ENCODE measurements around the gene SMG7.

Gene SMG7

DNA sequence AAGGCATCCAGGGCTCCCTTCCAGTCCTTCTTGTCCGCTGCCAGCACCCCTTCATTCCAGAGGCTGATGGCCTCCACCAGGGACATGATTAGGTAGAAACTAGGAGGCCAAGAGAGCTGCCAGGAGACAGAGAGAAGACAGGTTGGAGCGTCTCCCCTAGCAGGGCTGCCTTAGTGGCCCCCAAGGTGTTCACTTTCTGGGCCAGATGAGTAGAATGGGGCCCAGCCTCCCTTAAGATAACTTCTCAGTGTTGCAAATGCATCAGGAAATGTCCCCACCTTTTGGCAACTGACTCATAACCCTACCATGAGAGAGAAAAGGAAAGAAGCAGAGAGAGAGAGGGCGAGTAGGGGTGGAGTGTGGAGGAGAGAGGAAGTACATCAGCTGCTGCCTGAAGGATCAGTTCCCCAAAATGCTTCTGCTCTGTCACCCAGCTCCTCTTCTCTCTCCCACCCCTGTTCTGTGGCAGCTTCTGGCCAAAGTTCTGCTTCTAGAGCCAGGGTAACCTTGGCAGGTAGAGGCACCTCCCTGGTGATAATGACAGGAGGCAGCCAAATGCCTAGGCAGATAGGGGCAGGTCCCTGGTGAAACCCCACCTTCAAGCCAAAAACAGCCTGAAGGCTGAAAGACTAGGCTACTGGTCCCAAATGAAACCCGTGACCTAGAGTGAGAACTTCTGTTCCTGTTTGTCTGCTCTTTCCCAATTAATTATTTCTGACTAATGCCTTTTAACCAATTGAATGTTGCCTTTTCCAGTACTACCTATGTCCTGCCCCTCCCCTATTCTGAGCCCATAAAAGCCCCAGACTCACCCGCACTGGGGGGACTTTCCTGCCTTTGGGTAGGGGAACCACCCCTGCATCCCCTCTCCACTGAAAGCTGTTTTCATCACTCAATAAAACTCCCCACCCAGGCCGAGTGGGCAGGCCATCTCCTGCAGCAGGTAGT lies 118.2 kb downstream of the SMG7 start, which contains the start of gene NCF2:
NCF2 (minus strand) TSS at position 216 of the 948 bp plus-strand sequence; CDS start at position 86, 130 bp downstream.
- DNase-seq (ENCODE audit: low spot score), result no peak

DNA sequence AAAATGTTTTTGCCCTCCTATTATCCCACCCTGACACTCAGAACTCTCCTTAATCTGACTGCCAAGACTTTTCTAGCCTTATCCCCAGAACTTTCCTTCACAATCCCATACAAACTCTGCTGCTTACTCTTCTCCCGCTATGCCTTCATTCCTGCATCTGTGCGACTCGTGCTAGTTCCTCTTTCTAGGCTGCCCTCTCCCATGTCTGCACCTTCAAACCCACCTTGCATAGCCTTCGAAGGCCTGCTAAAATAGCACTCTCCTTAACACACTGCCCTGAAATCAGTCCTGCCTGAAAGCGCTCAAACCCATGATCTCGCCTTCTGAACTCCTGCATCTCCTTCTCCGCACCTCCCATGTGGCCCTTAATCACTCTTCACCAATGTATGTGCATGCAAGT lies 120.4 kb downstream of the SMG7 start:
- no peak for DNase-seq (ENCODE audit: low spot score)

DNA sequence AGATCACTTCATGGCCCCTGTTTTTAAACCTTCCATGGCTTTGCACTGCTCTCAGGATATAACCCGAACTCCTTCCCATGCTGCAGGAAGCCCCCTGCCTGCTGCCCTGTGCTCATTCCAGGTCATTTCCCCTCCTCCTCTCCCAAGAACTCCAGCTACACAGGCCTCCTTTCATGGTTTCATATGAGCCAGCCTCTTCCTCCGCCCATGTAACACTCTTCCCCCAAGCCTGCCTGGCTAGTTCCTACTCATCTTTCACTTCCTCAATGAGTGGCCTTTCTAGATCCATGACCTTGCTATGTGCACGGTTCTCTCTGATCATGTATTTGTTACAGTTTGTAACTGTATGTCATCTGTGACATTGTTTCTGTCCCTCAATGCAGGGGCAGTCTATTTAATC lies 121.1 kb downstream of the SMG7 start:
- no peak for DNase-seq (ENCODE audit: low spot score)

DNA sequence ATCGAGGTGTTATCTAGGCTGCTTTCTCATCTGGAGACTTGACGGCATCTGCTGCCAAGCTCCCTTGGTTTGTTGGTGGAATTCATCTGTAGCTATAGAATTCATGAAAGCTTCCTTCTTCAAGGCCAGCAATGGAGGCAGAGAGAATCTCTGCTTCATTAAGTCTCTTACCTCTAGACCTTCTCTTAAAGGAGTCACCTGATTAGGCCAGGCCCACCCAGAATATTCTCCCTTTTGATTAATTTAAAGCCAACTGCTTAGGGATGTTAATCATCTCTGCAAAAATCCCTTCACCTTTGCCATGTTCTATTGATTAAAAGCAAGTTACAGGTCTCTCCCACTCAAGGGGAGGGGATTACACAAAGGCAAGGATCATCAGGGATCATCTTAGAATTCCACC lies 123.2 kb downstream of the SMG7 start:
- DNase-seq (ENCODE audit: low spot score), result no peak

DNA sequence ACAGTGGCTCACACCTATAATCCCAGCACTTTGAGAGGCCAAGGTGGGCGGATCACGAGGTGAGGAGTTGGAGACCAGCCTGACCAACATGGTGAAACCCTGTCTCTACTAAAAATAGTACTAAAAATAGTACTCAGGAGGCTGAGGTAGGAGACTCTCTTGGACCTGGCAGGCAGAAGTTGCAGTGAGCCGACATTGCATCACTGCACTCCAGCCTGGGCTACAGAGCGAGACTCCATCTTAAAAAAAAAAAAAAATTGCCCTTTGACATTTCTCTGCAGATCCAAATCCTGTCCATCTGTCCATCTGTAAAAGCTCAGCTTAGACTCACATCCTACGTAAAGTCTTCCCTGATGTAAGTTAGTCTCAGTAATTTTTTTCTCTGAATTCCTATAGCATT lies 124.2 kb downstream of the SMG7 start:
- no peak for DNase-seq (ENCODE audit: low spot score)

DNA sequence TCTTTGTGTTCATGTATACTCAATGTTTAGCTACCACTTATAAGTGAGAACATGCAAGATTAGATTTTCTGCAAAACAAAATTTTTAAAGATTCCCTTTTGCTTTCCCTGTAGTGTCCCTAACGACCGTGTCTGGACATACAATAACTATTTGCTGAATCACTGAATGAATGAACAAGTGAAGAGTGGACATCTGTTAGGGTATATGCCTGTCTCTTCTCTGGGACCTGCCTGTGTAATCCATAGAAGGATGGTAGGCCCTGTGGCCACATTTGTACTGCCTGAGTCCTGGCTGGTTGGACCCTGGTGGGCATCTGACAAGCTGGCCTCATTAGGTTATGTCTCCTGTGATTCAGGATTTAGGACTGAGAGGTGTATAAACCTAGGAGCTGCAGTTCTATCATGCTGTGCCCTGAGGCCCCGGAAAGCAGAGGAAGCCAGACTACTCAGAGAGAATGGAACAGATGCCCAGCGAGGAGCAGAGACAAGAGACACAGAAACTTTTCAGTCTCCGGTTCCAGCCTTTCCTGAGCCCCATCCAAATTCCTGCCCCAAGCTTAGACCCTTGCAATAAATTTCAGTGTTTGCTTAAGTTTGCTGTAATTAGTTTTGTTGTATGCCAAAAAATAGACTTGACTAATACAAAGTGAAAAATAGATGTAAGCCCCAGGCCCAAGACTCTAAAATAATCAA lies 125.5 kb downstream of the SMG7 start:
- no peak for DNase-seq (ENCODE audit: low spot score)

DNA sequence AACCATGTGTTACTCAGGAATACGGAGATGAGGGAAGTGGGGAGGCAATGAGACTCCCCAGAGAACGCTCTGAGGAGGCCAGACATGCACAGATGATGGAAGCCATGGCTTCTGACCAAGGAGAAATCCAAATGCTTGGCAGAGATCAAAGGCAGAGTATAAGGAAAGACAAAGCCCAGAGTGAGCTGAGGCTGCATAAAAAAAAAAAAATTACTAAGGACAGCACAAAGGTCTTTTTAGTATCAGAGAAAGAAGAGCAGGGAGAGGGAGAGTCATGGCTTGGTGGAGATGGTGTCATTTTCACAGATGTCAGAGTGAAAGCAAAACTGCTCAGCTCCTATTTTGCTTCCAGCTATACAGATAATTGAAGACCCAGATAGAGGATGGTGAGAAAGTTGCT lies 126.1 kb downstream of the SMG7 start:
- no peak for DNase-seq (ENCODE audit: low spot score)

DNA sequence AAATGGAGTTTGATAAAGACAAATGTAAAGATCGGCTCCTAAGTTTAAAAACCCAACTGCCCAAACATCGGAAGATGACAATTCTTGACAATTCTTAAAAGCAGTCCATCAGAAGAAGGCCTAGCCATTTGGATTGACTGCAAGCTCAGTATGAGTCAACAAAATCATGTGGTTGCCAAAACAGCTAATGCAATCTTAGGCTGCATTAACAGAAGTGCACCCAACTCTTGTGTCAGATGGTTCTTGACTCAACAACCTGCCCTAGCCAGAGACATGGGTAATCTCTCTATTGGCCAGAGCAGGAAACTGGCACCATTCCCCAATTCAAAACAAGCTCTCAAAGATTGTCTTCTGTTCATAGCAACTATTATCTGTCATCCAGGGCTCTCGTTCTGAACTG lies 127.8 kb downstream of the SMG7 start:
- no peak for DNase-seq (ENCODE audit: low spot score)

DNA sequence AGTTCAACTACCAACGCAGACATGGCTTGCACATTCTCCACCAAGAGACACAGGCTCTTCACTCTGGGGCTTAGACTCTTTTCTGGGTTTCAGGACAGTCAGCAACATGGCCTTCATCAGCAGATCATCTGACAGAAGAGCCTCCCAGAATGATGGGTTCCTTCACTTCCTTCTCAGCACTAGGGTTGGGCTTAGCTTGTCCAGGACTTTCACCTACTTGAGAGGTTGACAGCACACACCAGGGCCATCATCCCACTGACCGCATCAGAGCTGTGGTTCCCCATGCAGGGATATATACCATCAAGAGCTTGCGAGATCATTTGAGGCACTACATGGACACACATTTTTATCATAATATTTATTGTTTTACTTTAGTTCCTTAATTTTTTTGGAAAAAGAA lies 128.3 kb downstream of the SMG7 start:
- no peak for DNase-seq (ENCODE audit: low spot score)

DNA sequence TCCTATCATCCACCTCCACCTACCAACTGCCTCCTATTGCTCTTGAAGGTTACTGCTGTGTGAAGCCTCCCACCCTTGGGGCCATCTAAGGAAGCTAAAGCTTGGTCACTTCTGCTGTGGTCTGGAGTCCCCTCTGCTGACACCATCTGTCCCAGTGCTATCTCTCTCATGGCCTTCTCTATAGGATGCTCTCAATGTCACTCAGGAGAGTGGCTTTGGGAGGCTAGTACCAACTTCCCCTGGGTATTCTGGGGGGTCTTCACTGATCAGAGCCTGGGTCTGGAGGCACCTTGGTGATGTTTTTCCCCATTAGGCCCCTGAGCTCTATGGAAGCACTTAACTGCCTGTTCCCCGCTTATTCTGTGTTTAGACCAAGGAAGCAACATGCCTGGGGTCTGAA lies 130.2 kb downstream of the SMG7 start:
- DNase-seq (ENCODE audit: low spot score), result no peak

All from kidney capillary endothelial cell (primary cell).